Diencephalon (tissue), 1 donor: ENCODE data around the gene XRCC5. TPM values are rescaled to one million over a fixed set of nuclear protein-coding genes. Genes with fewer than 3 reads are reported as not detected.

Source experiments
- total RNA-seq: library from RNA; depleted of rRNA; stranded (reverse); fragments of >200 nt; gene quantifications from one replicate; pipeline ENCODE4 v1.2.3, GENCODE V29; 2014

XRCC5 gene
- 335 TPM for total RNA-seq

DNA sequence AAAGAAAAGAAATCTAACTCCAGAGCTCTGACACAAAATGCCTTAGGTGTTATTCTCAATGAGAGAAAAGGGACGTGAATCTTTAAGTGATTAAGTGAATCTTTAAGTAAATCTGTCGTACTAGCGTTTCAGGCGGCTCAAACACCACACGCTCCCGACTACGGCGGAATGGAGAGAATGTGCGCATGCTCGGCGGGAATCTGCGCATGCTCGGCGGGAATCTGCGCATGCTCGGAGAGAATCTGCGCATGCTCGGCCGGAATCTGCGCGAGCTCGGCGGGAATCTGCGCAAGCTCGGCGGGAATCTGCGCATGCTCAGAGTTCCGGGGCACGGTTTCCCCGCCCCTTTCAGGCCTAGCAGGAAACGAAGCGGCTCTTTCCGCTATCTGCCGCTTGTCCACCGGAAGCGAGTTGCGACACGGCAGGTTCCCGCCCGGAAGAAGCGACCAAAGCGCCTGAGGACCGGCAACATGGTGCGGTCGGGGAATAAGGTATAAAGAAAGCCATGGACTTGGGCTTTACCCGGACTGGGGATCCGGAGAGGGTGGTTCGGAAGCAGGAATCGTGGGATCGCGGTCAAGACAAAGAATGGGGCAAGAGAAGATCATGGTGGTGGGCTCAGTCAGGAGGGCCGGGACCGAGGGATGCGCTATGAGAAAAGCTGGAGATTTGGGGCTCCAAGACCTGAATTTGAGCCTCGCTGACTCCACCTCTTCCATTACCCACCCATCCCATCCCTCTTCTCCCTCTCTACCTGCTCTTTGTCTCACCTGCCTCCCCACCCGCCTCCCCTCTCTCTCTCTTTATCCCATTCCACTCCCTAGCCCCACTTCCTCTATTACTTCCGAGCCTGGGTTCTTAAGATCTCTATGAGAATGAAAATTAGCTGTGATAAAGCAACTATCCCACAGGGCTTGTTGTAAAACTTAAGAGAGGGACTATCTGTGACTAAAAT, at the start of gene XRCC5:
XRCC5 (plus strand) TSS at position 382 of the 955 bp plus-strand sequence; CDS start at position 471, 89 bp downstream.

DNA sequence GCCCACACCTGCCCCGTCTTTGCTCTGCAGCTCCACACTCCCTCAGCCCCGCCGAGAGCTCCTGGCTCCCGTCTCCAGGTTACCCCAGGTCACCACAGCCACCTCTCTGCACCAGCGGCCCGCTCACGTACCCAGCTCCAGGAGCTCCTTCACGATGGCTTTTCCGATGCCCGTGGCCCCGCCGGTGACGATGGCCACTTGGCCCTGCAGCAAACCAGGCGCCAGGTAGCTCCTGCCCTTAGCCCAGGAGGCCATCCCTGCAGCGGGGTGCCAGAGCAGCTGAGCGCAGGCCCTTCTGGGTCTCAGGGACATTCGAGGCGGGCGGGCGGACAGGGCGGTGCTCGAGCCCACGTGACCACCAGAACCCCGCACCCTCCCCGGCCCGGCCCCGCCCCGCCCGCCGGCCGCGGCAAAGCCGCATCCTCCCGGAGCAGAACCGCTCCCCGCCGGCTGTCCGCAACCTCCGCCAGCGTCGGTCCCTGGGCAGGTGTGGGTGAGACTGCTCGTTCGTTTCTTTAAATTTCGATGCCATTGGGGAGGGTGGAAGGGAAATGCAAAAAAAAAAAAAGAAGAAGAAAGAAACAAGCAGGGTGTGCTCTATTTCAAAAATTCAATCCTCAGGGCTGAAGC, 27.5 kb upstream of the XRCC5 start, which contains the start of the genes PECR and TMEM169:
PECR (minus strand) TSS at position 323 of the 630 bp plus-strand sequence; CDS start at position 255, 68 bp downstream.
TMEM169 (plus strand) TSS at position 433 of the 630 bp plus-strand sequence. CDS start 14,045 bp downstream, outside the sequence.

Other genes with a start within 250 kb of the XRCC5 start
- 4.6 TPM for gene MREG, start 95.8 kb upstream of the XRCC5 start, total RNA-seq
- 29.3 TPM for gene PECR, start 27.5 kb upstream of the XRCC5 start, total RNA-seq
- 30.7 TPM for gene TMEM169, start 27.4 kb upstream of the XRCC5 start, total RNA-seq